GM13977 (cell line): ENCODE data around the gene PEX6.
A peak's percentile ranks its signal among the peaks of the same experiment; 100 is the strongest.

Source experiments
- DNase-seq: peaks from one replicate; pipeline ENCODE4 v3.0.0; 2012; ENCODE audit warnings: low spot score
- in situ Hi-C: fragments of 300-500 bp; cut with MboI; formaldehyde crosslinking; loops from one replicate; pipeline ENCODE4 v1.12.0; 2022; ENCODE audit warnings: low sequenced_read_pairs, low pct_unique_long_range_greater_than_20kb, mixed read lengths, inconsistent platforms; ENCODE audit not compliant: unreplicated experiment
- TF ChIP-seq, protein P1 (sequence below): IDR thresholded peaks from 2 replicates; pipeline ENCODE4 v1.5.1; 2012; ENCODE audit warnings: mild to moderate bottlenecking, control low read depth; ENCODE audit not compliant: insufficient read depth; ENCODE audit errors: extremely low read depth, missing control alignments

The PEX6 gene

DNA sequence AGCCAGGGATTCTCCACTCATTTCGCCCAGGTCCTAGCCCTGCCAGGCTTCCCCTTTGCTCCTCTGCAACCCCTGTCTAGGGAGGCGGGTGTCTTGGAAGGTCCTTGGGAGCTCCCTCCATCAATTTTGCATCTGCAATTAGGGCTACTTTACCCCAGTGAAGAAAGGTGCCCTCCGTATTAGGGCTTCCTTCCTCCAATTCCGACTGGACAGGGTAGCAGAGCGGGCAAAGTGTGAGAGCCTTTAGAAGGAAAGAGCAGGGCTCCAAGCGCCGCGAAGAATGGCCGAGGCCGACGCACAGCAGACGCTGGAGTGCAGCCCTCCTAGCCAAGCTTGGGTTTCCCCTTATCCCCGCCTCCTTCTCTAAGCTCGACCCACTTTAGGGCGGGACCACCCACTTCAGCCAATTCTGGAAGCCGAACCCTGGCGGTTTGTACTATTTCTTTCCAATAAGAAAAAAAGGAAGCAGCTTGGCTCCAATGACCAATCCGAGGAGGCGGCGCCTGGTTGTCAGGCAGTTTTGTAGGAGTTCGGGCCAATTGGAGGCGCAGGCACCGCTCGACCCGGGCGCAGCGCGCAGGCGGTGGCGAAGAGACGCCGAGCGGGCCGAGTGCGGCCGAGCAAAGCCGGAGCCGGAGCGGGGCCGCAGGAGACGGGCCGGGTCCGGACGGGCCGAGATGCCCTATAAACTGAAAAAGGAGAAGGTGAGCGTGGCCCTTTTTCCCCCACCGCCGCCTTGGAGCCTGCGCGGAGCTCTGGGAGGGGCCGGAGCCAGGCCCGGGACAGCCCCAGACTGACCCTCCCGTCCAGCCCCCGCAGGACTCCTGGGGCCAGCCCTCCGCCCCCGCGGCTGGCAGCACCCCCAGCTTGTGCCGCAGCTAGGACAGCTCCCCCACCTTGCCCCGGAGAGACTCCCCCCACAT is 5.3 kb upstream of the PEX6 start, which contains the start of gene PPP2R5D:
PPP2R5D (plus strand) TSS at position 570 of the 923 bp plus-strand sequence; CDS start at position 678, 108 bp downstream.
- TF ChIP-seq, protein P1, sequence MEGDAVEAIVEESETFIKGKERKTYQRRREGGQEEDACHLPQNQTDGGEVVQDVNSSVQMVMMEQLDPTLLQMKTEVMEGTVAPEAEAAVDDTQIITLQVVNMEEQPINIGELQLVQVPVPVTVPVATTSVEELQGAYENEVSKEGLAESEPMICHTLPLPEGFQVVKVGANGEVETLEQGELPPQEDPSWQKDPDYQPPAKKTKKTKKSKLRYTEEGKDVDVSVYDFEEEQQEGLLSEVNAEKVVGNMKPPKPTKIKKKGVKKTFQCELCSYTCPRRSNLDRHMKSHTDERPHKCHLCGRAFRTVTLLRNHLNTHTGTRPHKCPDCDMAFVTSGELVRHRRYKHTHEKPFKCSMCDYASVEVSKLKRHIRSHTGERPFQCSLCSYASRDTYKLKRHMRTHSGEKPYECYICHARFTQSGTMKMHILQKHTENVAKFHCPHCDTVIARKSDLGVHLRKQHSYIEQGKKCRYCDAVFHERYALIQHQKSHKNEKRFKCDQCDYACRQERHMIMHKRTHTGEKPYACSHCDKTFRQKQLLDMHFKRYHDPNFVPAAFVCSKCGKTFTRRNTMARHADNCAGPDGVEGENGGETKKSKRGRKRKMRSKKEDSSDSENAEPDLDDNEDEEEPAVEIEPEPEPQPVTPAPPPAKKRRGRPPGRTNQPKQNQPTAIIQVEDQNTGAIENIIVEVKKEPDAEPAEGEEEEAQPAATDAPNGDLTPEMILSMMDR, result no peak
- in situ Hi-C loops, result no loop called here
- peak; percentile 97 for DNase-seq

DNA sequence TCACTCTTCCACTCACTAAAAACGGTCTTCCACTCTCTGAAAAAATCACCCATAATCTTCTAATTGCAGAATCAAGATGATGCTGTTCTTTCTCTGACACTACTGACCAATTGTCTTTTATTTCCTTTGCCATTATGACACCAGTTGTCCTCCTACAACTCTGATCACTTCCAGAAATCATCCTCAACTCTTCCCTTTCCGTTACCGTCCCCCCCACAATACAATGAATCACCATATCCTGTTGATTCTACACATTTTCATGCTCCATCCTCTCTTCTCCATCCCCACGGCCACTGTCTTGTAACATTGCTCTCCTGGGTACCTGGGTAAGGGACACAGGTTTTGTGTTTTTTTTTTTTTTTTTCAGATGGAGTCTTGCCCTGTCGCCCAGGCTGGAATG is 2.9 kb upstream of the PEX6 start:
- TF ChIP-seq, protein P1, result no peak
- in situ Hi-C loops, result no loop called here
- DNase-seq, result no peak

DNA sequence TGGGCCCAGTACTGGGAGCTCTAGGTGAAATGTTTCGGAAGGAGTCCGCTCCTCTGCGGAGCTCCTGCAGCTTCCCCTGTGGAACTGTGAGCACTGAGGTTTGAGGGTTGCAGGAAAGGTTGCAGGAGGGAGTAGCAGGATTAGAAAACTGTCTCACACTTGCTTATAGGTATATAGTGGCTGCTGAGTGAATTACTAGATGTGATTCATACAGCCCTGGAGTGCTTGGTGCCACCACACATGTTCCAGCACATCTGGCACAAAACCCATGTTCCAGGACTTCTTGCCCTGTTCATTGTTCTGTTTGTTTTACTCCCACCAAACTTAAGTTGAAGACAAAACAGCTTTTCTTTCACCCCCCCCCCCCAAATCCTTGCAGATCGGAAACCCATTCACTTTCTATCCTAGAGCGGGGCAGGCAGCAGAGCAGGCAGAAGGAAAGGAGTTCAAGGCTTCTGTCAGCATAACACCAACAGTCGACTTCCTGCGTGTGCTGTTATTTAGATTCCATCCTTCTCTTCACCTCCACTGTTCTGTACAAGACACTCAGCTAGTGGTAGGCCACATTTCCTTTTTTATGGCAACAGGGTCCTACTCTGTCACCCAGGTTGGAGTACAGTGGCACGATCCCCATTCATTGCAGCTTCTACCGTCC is 669 bp upstream of the PEX6 start:
- TF ChIP-seq, protein P1, result no peak
- in situ Hi-C loops, result no loop called here
- DNase-seq, result no peak

DNA sequence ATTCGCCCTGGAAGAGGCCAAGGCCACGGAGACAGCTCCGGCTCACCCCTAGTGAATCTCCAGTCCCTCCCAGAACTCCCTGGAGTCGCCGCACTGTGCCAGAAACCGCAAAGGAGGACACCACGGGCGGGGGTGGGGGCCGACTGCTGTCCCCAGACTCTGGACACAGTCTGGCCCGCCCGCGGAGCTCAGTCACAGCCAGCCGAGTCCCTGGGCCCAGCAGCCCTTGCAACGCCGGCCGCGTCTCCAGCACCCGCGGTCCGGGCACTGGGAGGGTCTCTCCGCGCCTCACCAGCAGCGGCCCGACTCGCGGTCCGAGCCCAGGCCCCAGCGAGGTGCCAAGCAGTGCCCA is 518 bp downstream of the PEX6 start:
- TF ChIP-seq, protein P1, result no peak
- peak; percentile 47 for DNase-seq
- in situ Hi-C loops, result no loop called here

GRCh38 chr6:42974919-42975505 is 4.0 kb downstream of the PEX6 start:
- no peak for DNase-seq
- in situ Hi-C loops, result no loop called here
- TF ChIP-seq, protein P1, result no peak

DNA sequence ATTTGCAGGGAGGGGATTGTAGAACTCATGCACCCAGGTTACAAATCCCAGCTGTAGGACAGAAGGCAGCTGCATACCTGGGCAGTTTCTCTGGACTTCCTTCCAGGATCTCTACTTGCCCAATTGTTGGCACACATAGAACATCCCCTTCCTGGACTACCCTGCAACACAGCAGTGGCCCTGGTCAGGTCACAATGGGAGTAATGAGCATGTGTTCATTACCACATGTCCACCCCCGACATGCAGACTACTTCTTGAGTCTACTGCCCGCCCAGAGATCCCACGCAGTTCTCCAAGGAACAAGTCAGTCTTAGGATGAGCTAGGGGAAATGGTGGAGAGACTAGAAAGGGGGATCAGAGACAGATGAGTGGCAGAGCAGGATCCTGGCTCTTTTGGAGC is 5.1 kb downstream of the PEX6 start:
- in situ Hi-C loops, result no loop called here
- no peak for DNase-seq
- TF ChIP-seq, protein P1, result no peak
